Measurements from ENCODE around the gene PXYLP1. TPM values are rescaled to one million over a fixed set of nuclear protein-coding genes. Genes with fewer than 3 reads are reported as not detected.

The PXYLP1 gene
- polyA plus RNA-seq, 1 experiment, result 11.2 TPM

- no peak for DNase-seq (ENCODE audit: low read depth)
- CTCF ChIA-PET, result interaction anchor here (1.6 to 2.2 kb wide), 4 partner anchors 8 to 21 kb away, joined by 3 to 9 read pairs (median 4); partner anchors contain the start of gene PXYLP1
Measured at GRCh38 chr3:141239511-141240281, 8.1 kb downstream of the PXYLP1 start.

GRCh38 chr3:141240286-141240685, 8.7 kb downstream of the PXYLP1 start:
- Histone ChIP-seq H3K27me3 (ENCODE audit: control insufficient read depth, insufficient read depth, low read length) (no peaks in the 10 kb centered on the region), H3K36me3 (ENCODE audit: control insufficient read depth, insufficient read depth, low read length) (no peaks in the 10 kb centered on the region), H3K4me3 (ENCODE audit: low read depth, low read length) (no peak overlapping the region)
- ChIA-PET POLR2A (no interaction called here), CTCF (interaction anchor here (1.6 to 2.2 kb wide), 3 partner anchors 9 to 20 kb away, joined by 3 to 9 read pairs (median 4); partner anchors contain the start of gene PXYLP1)
- DNase-seq (ENCODE audit: low read depth), result no peak
- TF ChIP-seq, protein P1, sequence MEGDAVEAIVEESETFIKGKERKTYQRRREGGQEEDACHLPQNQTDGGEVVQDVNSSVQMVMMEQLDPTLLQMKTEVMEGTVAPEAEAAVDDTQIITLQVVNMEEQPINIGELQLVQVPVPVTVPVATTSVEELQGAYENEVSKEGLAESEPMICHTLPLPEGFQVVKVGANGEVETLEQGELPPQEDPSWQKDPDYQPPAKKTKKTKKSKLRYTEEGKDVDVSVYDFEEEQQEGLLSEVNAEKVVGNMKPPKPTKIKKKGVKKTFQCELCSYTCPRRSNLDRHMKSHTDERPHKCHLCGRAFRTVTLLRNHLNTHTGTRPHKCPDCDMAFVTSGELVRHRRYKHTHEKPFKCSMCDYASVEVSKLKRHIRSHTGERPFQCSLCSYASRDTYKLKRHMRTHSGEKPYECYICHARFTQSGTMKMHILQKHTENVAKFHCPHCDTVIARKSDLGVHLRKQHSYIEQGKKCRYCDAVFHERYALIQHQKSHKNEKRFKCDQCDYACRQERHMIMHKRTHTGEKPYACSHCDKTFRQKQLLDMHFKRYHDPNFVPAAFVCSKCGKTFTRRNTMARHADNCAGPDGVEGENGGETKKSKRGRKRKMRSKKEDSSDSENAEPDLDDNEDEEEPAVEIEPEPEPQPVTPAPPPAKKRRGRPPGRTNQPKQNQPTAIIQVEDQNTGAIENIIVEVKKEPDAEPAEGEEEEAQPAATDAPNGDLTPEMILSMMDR (IDR thresholded peaks at IDR 0.05; ENCODE audit: insufficient read depth, low read depth, low read length), result no peak

More at GRCh38 chr3:141239511-141240281, 8.1 kb downstream of the PXYLP1 start:
- no peaks in the 10 kb centered on the region for H3K27me3 ChIP-seq (ENCODE audit: control insufficient read depth, insufficient read depth, low read length)
- H3K4me3 ChIP-seq (ENCODE audit: low read depth, low read length), result no peak overlapping the region
- POLR2A ChIA-PET, result no interaction called here
- H3K36me3 ChIP-seq (ENCODE audit: control insufficient read depth, insufficient read depth, low read length), result no peaks in the 10 kb centered on the region
- TF ChIP-seq, protein P1 (IDR thresholded peaks at IDR 0.05; ENCODE audit: insufficient read depth, low read depth, low read length), result no peak

- CTCF ChIA-PET, result interaction anchor here (1.6 to 2.2 kb wide), 3 partner anchors 9 to 19 kb away, joined by 3 to 9 read pairs (median 4); partner anchors contain the start of gene PXYLP1
- DNase-seq (ENCODE audit: low read depth), result peak; percentile 11
- Histone ChIP-seq H3K36me3 (ENCODE audit: control insufficient read depth, insufficient read depth, low read length) (no peaks in the 10 kb centered on the region), H3K27me3 (ENCODE audit: control insufficient read depth, insufficient read depth, low read length) (no peaks in the 10 kb centered on the region), H3K4me3 (ENCODE audit: low read depth, low read length) (no peak overlapping the region)
- POLR2A ChIA-PET, result no interaction called here
- TF ChIP-seq, protein P1 (IDR thresholded peaks at IDR 0.05; ENCODE audit: insufficient read depth, low read depth, low read length), result no peak
Measured at GRCh38 chr3:141240687-141241615, 9.3 kb downstream of the PXYLP1 start.

- H3K4me3 ChIP-seq (ENCODE audit: low read depth, low read length), result no peak overlapping the region
- H3K27me3 ChIP-seq (ENCODE audit: control insufficient read depth, insufficient read depth, low read length), result no peaks in the 10 kb centered on the region
- DNase-seq (ENCODE audit: low read depth), result no peak
- TF ChIP-seq, protein P1 (IDR thresholded peaks at IDR 0.05; ENCODE audit: insufficient read depth, low read depth, low read length), result no peak
- CTCF ChIA-PET, result interaction anchor here (2.0 to 2.9 kb wide), 2 partner anchors 10 to 14 kb away, joined by 11 to 17 read pairs; partner anchors contain the start of gene PXYLP1
- H3K36me3 ChIP-seq (ENCODE audit: control insufficient read depth, insufficient read depth, low read length), result no peaks in the 10 kb centered on the region
- POLR2A ChIA-PET, result no interaction called here
Measured at GRCh38 chr3:141241616-141242376, 10.2 kb downstream of the PXYLP1 start.
